Adrenal gland (tissue), 5 donors: Measurements from ENCODE around the gene RUFY1.

ENCODE experiments used
- CTCF ChIP-seq, 6 experiments: fragments of 450-650 bp in 4 of 6; fragments of 200-600 bp in 2 of 6; sonication (generic) in 1 of 6; IDR thresholded peaks; 1 replicate in 5 of 6; 2 replicates in 1 of 6; pipeline versions ENCODE4 v1.5.1 to v1.8.0; 2016 to 2021; ENCODE audit warnings: antibody characterized with exemption in 6 of 6, mild to moderate bottlenecking in 2 of 6, moderate library complexity in 1 of 6
- POLR2A ChIP-seq, 2 donors: fragments of 450-650 bp; IDR thresholded peaks; one replicate each; pipeline ENCODE4 v1.6.1; 2017; ENCODE audit warnings: antibody characterized with exemption in 2 of 2, mild to moderate bottlenecking in 2 of 2, moderate library complexity in 1 of 2
- donor health status: DM: no; HTN: no; CAD: no.

GRCh38 chr5:179504600-179505396 lies 45.6 kb upstream of the RUFY1 start:
- no peak for TF ChIP-seq CTCF (IDR thresholded peaks at IDR 0.05)
- no peak for TF ChIP-seq POLR2A (IDR thresholded peaks at IDR 0.05)
